OCI-LY3 (cell line): ENCODE measurements around the gene GARNL3.

ENCODE experiments used
- EZH2phosphoT487 ChIP-seq: fragments of 200-600 bp; shearing (Covaris generic); IDR thresholded peaks from 2 replicates; pipeline ENCODE4 v1.6.1; 2018; ENCODE audit warnings: antibody characterized with exemption, mixed run types, low read depth
- TF ChIP-seq, protein P1 (sequence below): fragments of 200-600, 300-600 bp; sonication (generic); IDR thresholded peaks from 2 replicates; pipeline ENCODE4 v1.5.1; 2014; ENCODE audit warnings: antibody characterized with exemption, low read length, low read depth

- TF ChIP-seq, protein P1, sequence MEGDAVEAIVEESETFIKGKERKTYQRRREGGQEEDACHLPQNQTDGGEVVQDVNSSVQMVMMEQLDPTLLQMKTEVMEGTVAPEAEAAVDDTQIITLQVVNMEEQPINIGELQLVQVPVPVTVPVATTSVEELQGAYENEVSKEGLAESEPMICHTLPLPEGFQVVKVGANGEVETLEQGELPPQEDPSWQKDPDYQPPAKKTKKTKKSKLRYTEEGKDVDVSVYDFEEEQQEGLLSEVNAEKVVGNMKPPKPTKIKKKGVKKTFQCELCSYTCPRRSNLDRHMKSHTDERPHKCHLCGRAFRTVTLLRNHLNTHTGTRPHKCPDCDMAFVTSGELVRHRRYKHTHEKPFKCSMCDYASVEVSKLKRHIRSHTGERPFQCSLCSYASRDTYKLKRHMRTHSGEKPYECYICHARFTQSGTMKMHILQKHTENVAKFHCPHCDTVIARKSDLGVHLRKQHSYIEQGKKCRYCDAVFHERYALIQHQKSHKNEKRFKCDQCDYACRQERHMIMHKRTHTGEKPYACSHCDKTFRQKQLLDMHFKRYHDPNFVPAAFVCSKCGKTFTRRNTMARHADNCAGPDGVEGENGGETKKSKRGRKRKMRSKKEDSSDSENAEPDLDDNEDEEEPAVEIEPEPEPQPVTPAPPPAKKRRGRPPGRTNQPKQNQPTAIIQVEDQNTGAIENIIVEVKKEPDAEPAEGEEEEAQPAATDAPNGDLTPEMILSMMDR, result no peak
- no peak for TF ChIP-seq EZH2phosphoT487
Observed at GRCh38 chr9:127316586-127317323, 52.2 kb downstream of the GARNL3 start.
